ENCODE results near the gene RPS21. TPM values are rescaled to one million over a fixed set of nuclear protein-coding genes. Genes with fewer than 3 reads are reported as not detected.
A peak's percentile ranks its signal among the peaks of the same experiment; 100 is the strongest.

RPS21 gene
- total and polyA plus RNA-seq, 2 of the 13 experiments (the other 11 are each of a cell fraction or from before 2014, with no cell fraction given), result 2,647 to 11,063 TPM

GRCh38 chr20:62370807-62371587, 15.9 kb upstream of the RPS21 start (continued):
- TF ChIP-seq ZSCAN29 (CRISPR knock-in tag; conservative IDR thresholded peaks at IDR 0.05) (peak; percentile 74; the same call in 1 of the 2 replicates), ZNF142 (CRISPR knock-in tag; IDR thresholded peaks at IDR 0.05) (no peak), ZNF605 (CRISPR knock-in tag; IDR thresholded peaks at IDR 0.05) (no peak; the same call in 1 of the 2 replicates), JUNB (CRISPR knock-in tag; IDR thresholded peaks at IDR 0.05; ENCODE audit: borderline replicate concordance) (no peak), ZNF549 (CRISPR knock-in tag; IDR thresholded peaks at IDR 0.05) (no peak), GRHL1 (CRISPR knock-in tag; conservative IDR thresholded peaks at IDR 0.05) (no peak), ZNF761 (CRISPR knock-in tag; conservative IDR thresholded peaks at IDR 0.05) (0 out of 2 replicates have a peak, but pooled peaks have one; percentile 47), DZIP1 (CRISPR knock-in tag; IDR thresholded peaks at IDR 0.05) (peak; percentile 97; the same call in 1 of the 2 replicates), TCF7L2 (IDR thresholded peaks at IDR 0.05; ENCODE audit: low read depth, low read length) (no peak), ZNF747 (CRISPR knock-in tag; IDR thresholded peaks at IDR 0.05; ENCODE audit: borderline replicate concordance) (0 out of 2 replicates have a peak, but pooled peaks have one; percentile 25), CSRNP2 (CRISPR knock-in tag; conservative IDR thresholded peaks at IDR 0.05; ENCODE audit: low read depth) (no peak), DBP (CRISPR knock-in tag; IDR thresholded peaks at IDR 0.05; ENCODE audit: not compliant biosample characterization) (no peak), ZNF709 (CRISPR knock-in tag; IDR thresholded peaks at IDR 0.05) (peak; percentile 77; the same call in 1 of the 2 replicates), ONECUT2 (CRISPR knock-in tag; IDR thresholded peaks at IDR 0.05) (no peak), GLI4 (CRISPR knock-in tag; IDR thresholded peaks at IDR 0.05; ENCODE audit: borderline replicate concordance) (peak; percentile 91; the same call in 1 of the 2 replicates)

Data from HepG2 (cell line).